Measurements from ENCODE around the gene APOBEC3H.

Gene APOBEC3H

DNA sequence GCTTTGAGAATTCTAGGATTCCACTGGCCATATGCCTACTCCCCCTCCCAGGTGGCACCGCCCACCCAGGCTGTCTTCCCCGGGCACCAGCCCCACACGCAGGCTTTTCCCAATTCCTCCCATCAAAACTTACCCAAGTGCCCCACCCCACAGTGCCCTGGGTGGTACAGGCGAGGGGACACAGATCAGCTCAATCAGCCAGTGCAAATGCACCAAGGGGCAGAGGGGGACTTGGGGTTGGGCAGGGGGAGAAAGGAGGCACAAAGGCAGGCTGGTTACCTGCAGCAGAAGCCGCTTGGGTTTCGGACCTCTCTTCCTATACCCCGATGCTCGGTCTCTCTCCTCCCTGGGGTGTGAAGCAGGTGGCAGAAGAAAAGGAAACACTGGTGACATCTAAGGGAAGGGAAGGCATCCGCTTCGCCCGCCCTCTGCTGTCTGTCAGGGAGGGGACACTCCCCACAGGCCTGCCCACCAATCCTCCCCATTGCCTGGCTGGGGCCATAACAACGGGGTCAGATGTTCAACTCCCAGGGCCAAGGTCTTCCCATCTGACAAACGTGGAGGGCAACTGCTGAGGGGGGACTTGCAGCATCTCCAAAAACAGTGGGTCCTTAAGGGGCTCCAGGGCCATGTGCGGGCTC is 41.4 kb downstream of the APOBEC3H start:
- DNase-seq = no peak

DNA sequence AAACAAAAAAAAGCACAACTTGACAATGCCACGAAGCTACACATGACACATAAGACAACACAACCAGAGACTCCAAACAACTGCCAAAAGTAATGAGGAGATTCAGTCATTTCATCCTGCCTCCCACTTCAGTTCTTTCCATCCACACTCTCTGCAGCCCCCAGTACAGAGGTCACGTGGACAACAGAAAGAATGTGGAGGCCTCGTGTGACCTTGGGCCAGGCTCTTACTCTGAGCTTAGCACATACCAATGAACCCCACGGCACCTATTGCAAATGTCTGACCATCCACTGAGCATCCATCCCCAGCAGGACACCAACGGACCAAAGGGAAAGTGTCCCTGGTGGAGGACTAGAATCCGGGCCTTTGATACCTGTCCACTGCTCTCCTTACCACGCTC is 42.9 kb downstream of the APOBEC3H start:
- no peak for DNase-seq

DNA sequence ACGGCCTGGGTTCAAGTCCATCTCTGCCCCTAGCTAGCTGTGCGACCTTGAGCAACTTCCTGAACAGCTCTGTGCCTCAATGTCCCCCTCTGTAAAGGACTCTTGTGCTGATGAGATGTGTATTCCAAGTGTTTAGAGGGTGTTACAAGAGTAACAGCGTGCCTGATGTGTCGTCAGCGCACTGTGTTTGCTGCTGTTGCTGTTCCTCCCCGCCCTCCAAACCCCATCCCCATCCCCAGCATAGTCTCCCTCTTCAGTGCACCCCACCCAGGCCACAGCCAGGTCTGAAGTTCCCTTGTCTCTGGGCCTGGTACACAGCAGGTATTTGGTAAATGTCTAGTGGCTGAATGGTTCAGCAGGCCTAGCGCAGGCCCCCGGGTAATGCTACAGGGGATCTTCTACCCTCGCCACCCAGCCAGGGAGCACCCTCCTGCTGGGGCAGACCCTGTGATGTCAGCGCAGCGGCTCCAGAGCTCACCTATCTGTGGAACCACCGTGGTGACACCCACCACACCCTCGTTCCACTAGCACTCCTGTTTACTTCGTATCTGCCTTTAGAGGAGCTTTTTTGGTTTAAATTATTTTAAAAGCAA is 45.1 kb downstream of the APOBEC3H start:
- DNase-seq = no peak

DNA sequence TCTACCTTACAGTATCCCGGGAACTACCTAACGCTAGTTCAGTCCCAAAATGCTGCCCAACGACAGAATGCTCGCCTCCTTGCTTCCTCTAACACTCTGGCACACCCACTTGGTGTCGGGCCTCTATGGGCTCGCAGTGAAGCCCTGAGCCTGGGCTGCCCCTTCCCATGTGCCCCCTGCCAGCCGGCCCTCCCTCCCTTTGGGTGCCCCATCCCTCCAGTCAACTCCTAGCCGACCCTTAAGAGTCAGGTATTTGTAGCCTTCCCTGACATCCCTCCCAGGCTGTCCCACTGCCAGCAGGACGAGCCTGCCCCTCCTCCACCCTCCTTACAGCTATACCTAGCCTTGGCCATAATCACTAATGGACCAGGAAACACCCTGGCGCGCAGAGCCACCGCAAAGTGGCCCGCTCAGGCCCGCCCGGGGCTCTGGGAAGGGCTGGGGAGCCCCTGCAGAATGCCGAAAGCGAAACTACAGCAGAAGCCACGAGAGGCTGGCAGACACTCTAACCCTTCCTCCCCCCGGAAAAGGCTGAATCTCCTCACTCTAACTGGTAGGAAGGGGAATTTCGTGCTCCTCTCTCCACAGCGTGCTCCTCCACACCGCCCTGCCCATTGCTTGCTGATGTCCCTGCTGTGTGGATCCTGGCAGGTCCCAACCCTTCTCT is 47.2 kb downstream of the APOBEC3H start:
- DNase-seq = no peak

DNA sequence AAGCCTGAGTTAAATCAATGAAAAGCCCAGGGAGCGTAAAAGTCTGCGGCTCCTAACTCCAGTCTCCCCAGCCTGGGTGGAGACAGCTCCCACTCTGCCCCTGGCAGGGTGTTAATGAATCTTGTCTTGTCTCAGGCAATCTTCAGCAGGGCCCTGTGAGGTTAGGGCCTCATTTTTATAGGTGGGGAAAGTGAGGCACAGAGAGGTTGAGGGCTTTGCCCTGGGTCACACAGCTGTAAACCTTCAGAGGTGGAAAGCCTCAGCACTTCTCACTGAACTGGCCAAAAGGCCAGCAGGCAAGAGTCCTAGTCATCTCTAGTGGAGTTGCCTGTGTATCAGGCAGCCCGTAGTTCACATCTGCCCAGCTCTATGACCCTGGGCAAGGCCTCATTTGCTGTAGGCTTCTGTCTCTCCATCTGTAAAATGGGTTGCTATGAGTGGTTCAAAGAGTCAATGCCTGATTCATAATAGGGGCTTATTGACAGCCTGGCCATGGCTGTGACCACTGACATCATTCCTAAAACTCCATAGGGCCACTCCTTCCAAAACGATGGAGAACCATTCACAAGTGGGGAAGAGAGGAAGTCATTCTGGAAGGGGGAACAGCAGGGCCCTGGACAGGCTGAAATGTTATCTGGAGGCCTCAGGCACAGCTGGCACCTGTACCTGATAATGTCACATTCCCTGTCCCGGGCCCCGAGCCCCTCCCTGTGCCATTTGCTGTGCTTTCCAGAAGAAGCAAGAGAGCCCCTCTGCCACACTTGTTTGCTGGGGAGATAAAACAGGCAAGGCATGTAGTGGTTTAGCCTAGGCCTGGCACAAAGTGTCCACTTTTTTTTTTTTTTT is 49.4 kb downstream of the APOBEC3H start:
- no peak for DNase-seq

DNA sequence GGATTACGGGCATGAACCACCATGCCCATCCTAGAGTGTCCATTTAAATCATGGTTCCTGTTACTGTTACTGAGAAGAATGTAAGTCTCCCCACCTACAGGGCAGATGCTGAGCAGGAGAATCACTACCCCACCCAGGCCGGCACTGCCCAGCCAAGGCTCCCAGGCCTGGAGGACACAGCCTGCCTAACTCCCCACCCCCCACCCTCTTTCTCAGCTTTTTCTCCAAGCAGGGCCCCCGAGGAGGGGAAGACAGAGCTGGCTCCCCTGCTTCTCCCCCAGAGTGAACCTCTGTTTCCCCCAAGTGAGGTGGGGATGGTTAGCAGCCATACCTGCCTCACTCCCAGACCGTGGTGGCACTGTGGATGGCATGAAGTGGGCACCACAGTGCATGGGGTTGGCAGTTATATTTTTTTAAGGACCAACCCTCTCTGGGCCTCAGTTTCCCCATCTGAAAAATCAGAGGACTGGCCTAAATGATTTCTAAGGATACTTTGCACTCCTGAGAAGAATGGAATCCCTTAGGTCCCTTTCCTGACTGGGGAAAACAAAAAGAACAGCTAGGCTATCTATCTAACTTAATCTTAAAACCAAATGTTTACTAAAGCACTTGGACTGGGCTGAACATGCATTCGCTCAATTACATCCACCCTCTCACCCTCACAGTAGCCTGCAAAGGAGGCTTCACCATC is 50.4 kb downstream of the APOBEC3H start:
- no peak for DNase-seq

DNA sequence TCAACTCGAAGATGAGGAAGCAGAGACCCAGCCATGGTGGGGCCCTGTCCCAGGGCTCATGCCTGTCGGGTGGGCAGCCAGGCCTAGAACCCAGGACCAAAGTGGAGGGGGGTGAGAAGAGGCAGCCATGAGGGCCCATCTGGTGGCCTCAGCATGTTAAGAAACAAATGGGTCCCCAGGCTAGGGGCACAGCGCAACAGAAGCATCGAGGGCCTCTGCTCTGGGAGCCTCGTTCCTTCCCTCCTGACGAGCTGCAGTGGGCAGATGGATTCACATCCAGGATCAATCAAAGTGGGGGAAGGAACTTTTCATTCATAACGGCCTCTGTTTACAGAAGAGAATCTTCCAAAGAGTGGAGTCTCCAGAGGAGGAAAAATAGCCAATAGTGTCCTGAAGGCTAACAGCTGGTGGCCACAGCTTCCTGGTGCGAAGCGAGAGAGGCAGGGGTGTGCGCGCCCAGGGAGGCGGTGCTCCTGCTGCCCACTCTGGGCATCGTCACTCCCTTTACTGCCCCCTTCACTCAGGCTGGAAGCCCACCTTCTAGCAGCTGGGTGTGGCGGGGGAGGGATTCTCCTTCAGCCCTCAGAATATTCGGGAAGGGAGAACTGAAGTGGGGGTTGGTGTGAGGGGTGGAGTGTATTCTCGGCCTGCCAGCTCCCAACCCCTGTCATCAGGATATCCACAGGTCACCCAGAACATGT is 51.1 kb downstream of the APOBEC3H start:
- no peak for DNase-seq

DNA sequence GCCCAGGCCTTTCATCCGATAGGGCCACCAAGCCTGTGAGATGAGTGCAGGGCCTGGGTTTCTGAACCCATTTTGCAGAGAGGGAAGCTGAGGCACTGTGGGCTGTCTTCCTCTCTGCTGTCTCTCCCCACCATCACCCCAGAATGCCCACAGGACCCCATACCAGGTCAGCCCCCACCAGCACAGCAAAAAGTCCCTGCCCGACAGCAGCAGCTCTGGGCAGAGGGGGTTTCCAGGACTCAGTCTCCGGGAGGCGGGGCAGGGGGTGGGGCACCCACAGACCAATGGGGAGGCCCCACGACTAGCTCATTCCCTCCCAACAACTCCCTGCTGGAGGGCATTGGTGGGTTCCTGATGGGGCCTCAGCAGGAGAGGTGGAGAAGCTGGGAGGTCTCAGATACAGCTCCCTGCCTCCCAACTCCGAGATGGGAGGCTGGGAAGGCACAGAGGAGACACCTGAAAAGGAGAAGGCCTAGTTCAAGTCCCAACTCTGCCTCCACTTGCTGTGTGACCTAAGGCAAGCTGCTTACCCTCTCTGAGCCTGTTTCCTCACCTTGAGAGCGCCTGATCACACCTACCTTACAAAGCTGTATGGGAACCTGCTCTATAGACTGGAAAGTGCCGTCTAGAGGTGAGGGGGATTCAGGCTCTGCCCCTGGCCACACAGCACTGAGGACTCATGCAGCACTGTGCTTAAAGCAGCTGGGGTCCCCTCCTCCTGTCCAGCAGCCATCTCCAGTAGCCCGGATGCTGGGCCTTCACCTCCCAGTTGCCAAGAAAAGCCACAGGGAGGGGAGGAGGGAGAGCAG is 51.9 kb downstream of the APOBEC3H start:
- no peak for DNase-seq

DNA sequence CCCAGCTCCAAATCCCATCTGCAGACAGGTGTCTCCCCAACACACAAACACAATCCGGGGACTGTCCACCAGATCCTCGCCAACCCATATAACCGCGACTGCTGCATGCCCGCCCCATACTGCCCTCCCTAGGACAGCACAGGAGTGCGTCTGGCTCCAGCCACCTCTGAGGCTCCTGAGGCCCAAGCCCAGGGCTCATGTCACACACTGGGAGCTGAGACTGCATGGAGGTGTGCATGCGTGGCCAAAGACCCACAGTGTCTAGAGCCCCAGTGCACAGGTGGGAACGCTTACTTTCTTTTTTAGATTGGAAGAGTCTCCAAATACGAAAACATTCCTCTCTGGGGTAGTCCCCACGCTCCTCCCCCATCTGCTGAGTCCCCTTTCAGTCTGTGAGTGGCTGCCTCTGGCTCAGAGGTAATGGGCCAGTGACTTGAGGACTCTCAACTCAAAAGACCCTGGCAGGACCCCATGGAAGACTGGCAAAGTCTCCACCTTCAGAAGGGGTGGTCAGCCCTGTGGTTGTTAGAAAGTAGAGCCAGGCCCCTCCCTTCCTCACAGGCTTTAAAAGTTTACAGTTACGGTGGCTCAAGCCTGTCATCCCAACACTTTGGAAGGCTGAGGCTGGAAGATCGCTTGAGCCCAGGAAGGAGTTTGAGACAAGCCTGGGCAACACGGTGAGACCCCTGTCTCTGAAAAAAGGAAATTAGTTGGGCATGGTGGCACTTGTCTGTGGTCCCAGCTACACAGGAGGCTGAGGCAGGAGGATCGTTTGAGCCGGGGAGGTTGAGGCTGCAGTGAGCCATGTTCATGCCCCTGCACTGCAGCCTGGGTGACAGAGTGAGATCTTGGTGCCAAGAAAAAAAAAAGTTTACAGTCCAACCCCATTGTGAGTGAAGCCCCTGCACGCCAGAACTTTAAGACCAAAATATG is 53.1 kb downstream of the APOBEC3H start:
- no peak for DNase-seq

DNA sequence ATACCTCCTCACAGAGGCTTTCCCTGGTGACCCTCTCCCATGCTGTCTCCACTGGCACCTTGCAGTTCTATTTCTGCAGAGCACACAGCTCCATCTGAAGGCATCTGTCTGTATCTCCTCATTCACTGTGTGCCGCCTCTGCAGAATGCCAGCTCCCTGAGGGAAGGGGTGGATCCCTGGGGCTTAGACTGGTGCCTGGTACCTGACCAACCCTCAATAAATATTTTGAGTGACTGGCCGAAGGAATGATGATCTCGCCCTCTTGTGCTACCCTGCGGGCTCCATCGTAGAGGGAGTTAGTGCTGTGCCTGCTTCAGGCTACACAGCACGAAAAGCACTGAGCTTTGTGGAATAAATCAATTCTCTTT is 53.8 kb downstream of the APOBEC3H start:
- DNase-seq = no peak

DNA sequence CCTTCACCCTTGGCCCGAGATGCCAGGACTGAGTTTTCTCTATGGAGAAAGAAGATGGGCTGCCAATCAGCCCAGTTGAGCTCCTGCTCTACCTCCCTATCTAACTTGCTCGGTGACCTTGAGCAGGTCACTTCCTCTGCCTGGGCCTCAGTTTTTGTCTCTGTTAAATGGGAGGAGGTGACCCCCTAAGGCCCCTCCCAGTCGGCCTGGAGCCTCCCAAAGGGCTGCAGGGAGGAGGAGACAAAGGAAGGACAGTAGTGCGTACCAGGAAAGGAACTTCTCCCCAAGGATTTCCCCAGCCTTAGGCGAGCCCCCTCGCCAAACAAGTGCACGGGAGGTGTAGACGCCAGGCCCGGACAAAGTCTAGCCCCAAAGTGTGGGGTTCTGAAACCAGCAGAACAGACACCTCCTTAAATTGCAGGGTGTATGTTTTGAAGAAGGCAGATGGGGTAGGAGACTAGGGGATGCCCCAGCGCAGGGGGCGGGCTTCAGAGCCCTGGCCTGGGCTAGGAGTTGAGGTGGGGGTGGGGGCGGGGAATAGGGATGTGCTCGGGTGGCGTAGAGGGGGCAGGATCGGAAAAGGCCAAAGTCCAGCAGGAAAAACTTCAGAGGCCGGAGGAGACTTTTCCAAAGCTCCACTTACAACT is 54.4 kb downstream of the APOBEC3H start:
- no peak for DNase-seq

DNA sequence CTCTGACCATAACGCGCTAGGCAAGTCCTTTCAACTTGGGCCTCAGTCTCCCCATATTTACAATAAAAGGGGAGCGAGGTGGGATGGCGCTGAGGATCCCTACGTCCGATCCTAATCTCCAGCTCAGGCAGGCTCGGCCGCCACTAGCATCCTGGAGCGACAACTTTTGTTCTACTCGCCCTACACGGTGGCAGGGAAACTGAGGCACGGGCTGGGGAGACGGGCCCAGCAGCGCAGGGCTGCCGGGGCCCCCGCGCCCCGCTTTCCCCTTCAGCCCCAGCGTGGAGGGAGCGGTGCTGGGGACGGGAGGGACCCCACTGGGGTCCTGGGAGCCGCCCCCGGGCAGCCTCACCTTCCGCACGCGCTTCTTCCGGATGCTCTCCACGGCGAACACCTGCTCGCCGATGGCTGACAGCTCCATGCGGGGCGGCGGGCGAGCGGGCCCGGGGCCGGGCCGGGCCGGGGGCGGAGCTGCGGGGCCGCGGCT is 55.0 kb downstream of the APOBEC3H start:
- DNase-seq = no peak

DNA sequence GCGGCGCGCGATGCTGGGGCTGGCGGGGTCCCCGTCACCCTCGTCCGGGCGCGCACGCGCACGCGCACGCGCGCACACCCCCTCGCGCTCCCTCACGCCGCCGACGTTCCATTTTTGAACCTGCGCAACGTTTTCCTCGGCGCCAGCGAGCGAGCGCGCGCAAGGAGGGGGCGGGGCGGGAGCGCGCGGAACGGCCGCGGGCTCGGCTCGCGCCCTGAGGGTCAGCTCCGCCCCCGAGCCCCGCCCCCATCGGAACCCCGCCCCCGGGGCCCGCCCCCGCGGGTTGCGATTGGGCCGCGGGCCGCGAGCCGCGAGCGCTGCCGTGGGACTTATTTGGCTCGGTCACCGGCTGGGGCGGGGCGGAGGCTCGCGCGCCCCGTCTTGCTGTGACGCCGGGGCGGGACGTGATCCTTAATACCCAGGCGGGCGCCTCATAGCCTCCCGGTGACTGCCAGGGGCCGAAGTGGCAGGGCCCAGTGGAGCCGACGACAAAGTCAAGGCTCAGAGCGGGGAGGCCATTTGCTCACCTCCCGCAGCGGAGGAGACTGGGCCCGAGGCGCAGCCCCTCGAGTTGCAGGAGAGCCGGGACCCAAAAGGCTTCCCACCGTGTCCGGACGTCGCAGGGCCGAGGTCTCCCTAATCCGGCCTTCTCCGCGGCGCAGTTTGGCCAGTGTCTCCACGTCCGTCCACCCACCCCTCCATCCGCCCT is 55.6 kb downstream of the APOBEC3H start, which contains the start of gene CBX7:
TSS of gene CBX7 (minus strand) at position 170 of the 709 bp plus-strand sequence. CDS start 236 bp downstream, outside the sequence.
- DNase-seq = peak; percentile 45

DNA sequence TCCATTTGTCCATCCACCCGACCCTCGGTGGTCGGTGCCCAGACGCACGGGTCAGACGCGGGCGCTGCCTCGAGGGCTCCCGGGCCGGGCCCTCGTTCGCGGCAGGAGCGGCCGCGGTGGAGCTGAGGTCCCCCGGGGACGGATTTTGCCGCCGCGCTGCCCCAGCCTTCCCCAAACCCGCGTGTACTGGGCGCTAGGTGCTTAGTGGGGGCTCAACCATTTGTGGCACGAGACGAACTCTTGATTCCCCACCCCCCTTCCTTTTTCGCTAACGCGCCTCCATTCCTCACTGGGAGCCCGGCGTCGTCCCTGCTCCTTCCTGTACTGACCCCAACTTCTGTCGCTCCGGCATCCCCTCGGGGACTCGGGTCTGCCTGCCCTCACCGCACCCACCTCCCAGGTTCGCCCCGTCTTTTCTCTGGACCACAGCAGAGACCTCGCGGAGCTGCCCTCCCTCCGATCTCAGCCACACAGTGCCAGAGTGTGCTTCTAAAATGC is 56.2 kb downstream of the APOBEC3H start:
- no peak for DNase-seq

Data from NCI-H510A treated with DMSO at 0.1 percent for 48 hours (cell line).